Measurements from ENCODE around the gene GREB1L.

DNA sequence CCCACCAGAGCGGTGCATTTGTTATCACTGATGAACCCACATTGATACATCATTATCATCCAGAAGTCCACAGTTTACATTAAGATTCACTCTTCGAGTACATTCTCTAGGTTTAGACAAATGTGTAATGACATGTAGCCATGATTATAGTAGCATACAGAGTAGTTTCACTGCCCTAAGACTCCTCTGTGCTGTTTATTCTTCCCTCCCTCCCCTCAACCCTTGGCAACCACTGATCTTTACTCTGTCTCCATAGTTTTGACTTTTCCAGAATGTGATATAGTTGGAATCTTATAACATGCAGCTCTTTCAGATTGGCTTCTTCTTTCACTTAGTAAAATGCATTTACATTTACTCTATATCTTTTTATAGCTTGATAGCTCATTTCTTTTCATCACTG lies 31.2 kb upstream of the GREB1L start:
- TF ChIP-seq, protein P1, sequence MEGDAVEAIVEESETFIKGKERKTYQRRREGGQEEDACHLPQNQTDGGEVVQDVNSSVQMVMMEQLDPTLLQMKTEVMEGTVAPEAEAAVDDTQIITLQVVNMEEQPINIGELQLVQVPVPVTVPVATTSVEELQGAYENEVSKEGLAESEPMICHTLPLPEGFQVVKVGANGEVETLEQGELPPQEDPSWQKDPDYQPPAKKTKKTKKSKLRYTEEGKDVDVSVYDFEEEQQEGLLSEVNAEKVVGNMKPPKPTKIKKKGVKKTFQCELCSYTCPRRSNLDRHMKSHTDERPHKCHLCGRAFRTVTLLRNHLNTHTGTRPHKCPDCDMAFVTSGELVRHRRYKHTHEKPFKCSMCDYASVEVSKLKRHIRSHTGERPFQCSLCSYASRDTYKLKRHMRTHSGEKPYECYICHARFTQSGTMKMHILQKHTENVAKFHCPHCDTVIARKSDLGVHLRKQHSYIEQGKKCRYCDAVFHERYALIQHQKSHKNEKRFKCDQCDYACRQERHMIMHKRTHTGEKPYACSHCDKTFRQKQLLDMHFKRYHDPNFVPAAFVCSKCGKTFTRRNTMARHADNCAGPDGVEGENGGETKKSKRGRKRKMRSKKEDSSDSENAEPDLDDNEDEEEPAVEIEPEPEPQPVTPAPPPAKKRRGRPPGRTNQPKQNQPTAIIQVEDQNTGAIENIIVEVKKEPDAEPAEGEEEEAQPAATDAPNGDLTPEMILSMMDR (IDR thresholded peaks at IDR 0.05; ENCODE audit: low read length): no peak
- no peak for TF ChIP-seq EZH2 (IDR thresholded peaks at IDR 0.05; ENCODE audit: borderline replicate concordance, low read length)
